Activated naive CD4-positive, alpha-beta T cell treated with anti-CD3 and anti-CD28 coated beads, Interleukin-2, amount 50 U/mL, for 24 hours (primary cell): ENCODE results near the gene ST7L.
"Not testable (repeated sequence)": the region's sequence is repeated elsewhere in the genome, so short reads cannot be mapped to it uniquely, and the experiment has no call there.

Experiments
- H3K27ac Mint-ChIP-seq: one replicate; pipeline ENCODE4 v1.8.0; 2021; ENCODE audit warnings: mild to moderate bottlenecking, mixed read lengths
- H3K27me3 Mint-ChIP-seq: one replicate; pipeline ENCODE4 v1.8.0; 2021; ENCODE audit warnings: mixed read lengths
- H3K36me3 Mint-ChIP-seq: one replicate; pipeline ENCODE4 v1.8.0; 2021; ENCODE audit warnings: mixed read lengths
- H3K4me1 Mint-ChIP-seq: one replicate; pipeline ENCODE4 v1.8.0; 2021; ENCODE audit warnings: mixed read lengths
- H3K4me3 Mint-ChIP-seq: one replicate; pipeline ENCODE4 v1.8.0; 2021; ENCODE audit warnings: mild to moderate bottlenecking, mixed read lengths
- H3K9me3 Mint-ChIP-seq: one replicate; pipeline ENCODE4 v1.8.0; 2021; ENCODE audit warnings: mixed read lengths

Gene ST7L

GRCh38 chr1:112626887-112627286, 7.9 kb upstream of the ST7L start:
- Mint-ChIP-seq H3K4me3 (peak overlapping the region; percentile 59), H3K27me3 (no peaks in the 10 kb centered on the region), H3K36me3 (peaks cover 28% of the 10 kb centered on the region), H3K27ac (peak overlapping the region; percentile 68), H3K9me3 (no peaks in the 10 kb centered on the region), H3K4me1 (peaks cover 87% of the 10 kb centered on the region)

GRCh38 chr1:112626193-112626592, 7.3 kb upstream of the ST7L start:
- Mint-ChIP-seq H3K9me3 (no peaks in the 10 kb centered on the region), H3K4me3 (peak overlapping the region; percentile 59), H3K27me3 (no peaks in the 10 kb centered on the region), H3K27ac (no peak overlapping the region), H3K36me3 (peaks cover 27% of the 10 kb centered on the region), H3K4me1 (peaks cover 81% of the 10 kb centered on the region)

GRCh38 chr1:112625696-112626095, 6.8 kb upstream of the ST7L start:
- Mint-ChIP-seq H3K27ac (peak overlapping the region; percentile 93), H3K36me3 (peaks cover 26% of the 10 kb centered on the region), H3K27me3 (no peaks in the 10 kb centered on the region), H3K4me3 (peak overlapping the region; percentile 57), H3K9me3 (no peaks in the 10 kb centered on the region), H3K4me1 (peaks cover 80% of the 10 kb centered on the region)

- H3K36me3 Mint-ChIP-seq: peaks cover 26% of the 10 kb centered on the region
- H3K27me3 Mint-ChIP-seq, H3K9me3 Mint-ChIP-seq: not testable (repeated sequence)
- peaks cover 74% of the 10 kb centered on the region for H3K4me1 Mint-ChIP-seq
- H3K27ac Mint-ChIP-seq: peak overlapping the region; percentile 93
- peak overlapping the region; percentile 57 for H3K4me3 Mint-ChIP-seq
These were observed 5.6 kb upstream of the ST7L start for GRCh38 chr1:112624493-112624892.

- H3K9me3 Mint-ChIP-seq: no peaks in the 10 kb centered on the region
- peak overlapping the region; percentile 100 for H3K27ac Mint-ChIP-seq
- H3K4me1 Mint-ChIP-seq: peaks cover 50% of the 10 kb centered on the region
- peak overlapping the region; percentile 99 for H3K4me3 Mint-ChIP-seq
- no peaks in the 10 kb centered on the region for H3K27me3 Mint-ChIP-seq
- peaks cover 10% of the 10 kb centered on the region for H3K36me3 Mint-ChIP-seq
These were observed 1.4 kb upstream of the ST7L start for GRCh38 chr1:112620377-112620695.

- peak within 1 kb of the TSS; percentile 100 for H3K27ac Mint-ChIP-seq
- peaks cover 44% of the 10 kb centered on the region for H3K4me1 Mint-ChIP-seq
These were observed 806 bp upstream of the ST7L start, which contains the start of gene CAPZA1 for GRCh38 chr1:112619518-112620376. Gene CAPZA1 (plus strand): TSS chr1:112619832. CDS start chr1:112619845, 13 bp downstream.

GRCh38 chr1:112618114-112618720, 724 bp downstream of the ST7L start:
- Mint-ChIP-seq H3K27ac (peak overlapping the region; percentile 100), H3K36me3 (peaks cover 9% of the 10 kb centered on the region), H3K27me3 (no peaks in the 10 kb centered on the region), H3K4me3 (peak overlapping the region; percentile 99), H3K4me1 (peaks cover 34% of the 10 kb centered on the region), H3K9me3 (no peaks in the 10 kb centered on the region)

More at GRCh38 chr1:112619518-112620376, 806 bp upstream of the ST7L start, which contains the start of gene CAPZA1:
- Mint-ChIP-seq H3K9me3 (no peaks in the 10 kb centered on the region), H3K4me3 (peak within 1 kb of the TSS; percentile 99), H3K36me3 (peaks cover 10% of the 10 kb centered on the region), H3K27me3 (no peaks in the 10 kb centered on the region)

- Mint-ChIP-seq H3K36me3 (peaks cover 9% of the 10 kb centered on the region), H3K4me1 (peaks cover 14% of the 10 kb centered on the region)
These were observed 4.4 kb downstream of the ST7L start for GRCh38 chr1:112614460-112615065.

GRCh38 chr1:112605633-112606327, 13.2 kb downstream of the ST7L start:
- H3K27me3 Mint-ChIP-seq: no peaks in the 10 kb centered on the region
- no peaks in the 10 kb centered on the region for H3K9me3 Mint-ChIP-seq
- no peak overlapping the region for H3K4me3 Mint-ChIP-seq
- no peaks in the 10 kb centered on the region for H3K4me1 Mint-ChIP-seq
- peaks cover 27% of the 10 kb centered on the region for H3K36me3 Mint-ChIP-seq
- H3K27ac Mint-ChIP-seq: peak overlapping the region; percentile 55

More at GRCh38 chr1:112614460-112615065, 4.4 kb downstream of the ST7L start:
- Mint-ChIP-seq H3K27me3 (no peaks in the 10 kb centered on the region), H3K9me3 (no peaks in the 10 kb centered on the region), H3K27ac (no peak overlapping the region), H3K4me3 (no peak overlapping the region)

- no peaks in the 10 kb centered on the region for H3K27me3 Mint-ChIP-seq
- H3K4me1 Mint-ChIP-seq: no peaks in the 10 kb centered on the region
- no peak overlapping the region for H3K27ac Mint-ChIP-seq
- peaks cover 24% of the 10 kb centered on the region for H3K36me3 Mint-ChIP-seq
- no peaks in the 10 kb centered on the region for H3K9me3 Mint-ChIP-seq
- H3K4me3 Mint-ChIP-seq: no peak overlapping the region
These were observed 15.4 kb downstream of the ST7L start for GRCh38 chr1:112603541-112603940.

- no peak overlapping the region for H3K27ac Mint-ChIP-seq
- no peaks in the 10 kb centered on the region for H3K27me3 Mint-ChIP-seq
- H3K9me3 Mint-ChIP-seq: no peaks in the 10 kb centered on the region
- H3K4me1 Mint-ChIP-seq: no peaks in the 10 kb centered on the region
- H3K36me3 Mint-ChIP-seq: peaks cover 20% of the 10 kb centered on the region
- no peak overlapping the region for H3K4me3 Mint-ChIP-seq
These were observed 15.9 kb downstream of the ST7L start for GRCh38 chr1:112603012-112603411.

GRCh38 chr1:112599477-112599876, 19.5 kb downstream of the ST7L start:
- no peaks in the 10 kb centered on the region for H3K27me3 Mint-ChIP-seq
- no peaks in the 10 kb centered on the region for H3K4me1 Mint-ChIP-seq
- peaks cover 12% of the 10 kb centered on the region for H3K36me3 Mint-ChIP-seq
- no peaks in the 10 kb centered on the region for H3K9me3 Mint-ChIP-seq
- no peak overlapping the region for H3K4me3 Mint-ChIP-seq
- no peak overlapping the region for H3K27ac Mint-ChIP-seq

GRCh38 chr1:112594208-112594876, 24.6 kb downstream of the ST7L start:
- Mint-ChIP-seq H3K27me3 (no peaks in the 10 kb centered on the region), H3K9me3 (peaks cover 8% of the 10 kb centered on the region), H3K4me1 (no peaks in the 10 kb centered on the region), H3K36me3 (peaks cover 18% of the 10 kb centered on the region), H3K4me3 (no peak overlapping the region), H3K27ac (no peak overlapping the region)

- H3K27ac Mint-ChIP-seq: no peak overlapping the region
- peaks cover 14% of the 10 kb centered on the region for H3K9me3 Mint-ChIP-seq
- no peaks in the 10 kb centered on the region for H3K4me1 Mint-ChIP-seq
- no peaks in the 10 kb centered on the region for H3K27me3 Mint-ChIP-seq
- H3K4me3 Mint-ChIP-seq: no peak overlapping the region
- peaks cover 25% of the 10 kb centered on the region for H3K36me3 Mint-ChIP-seq
These were observed 29.2 kb downstream of the ST7L start for GRCh38 chr1:112589766-112590165.

GRCh38 chr1:112583366-112583765, 35.6 kb downstream of the ST7L start:
- no peaks in the 10 kb centered on the region for H3K9me3 Mint-ChIP-seq
- H3K36me3 Mint-ChIP-seq: peaks cover 2% of the 10 kb centered on the region
- H3K4me3 Mint-ChIP-seq: no peak overlapping the region
- H3K4me1 Mint-ChIP-seq: no peaks in the 10 kb centered on the region
- H3K27me3 Mint-ChIP-seq: no peaks in the 10 kb centered on the region
- H3K27ac Mint-ChIP-seq: no peak overlapping the region
